NCI-H1930 (cell line): ENCODE data around the gene CRYM.
A peak's percentile ranks its signal among the peaks of the same experiment; 100 is the strongest.
"Not testable (repeated sequence)": the region's sequence is repeated elsewhere in the genome, so short reads cannot be mapped to it uniquely, and the experiment has no call there.

Source experiments
- DNase-seq, 2 experiments: peaks; one replicate each; lab custom pipeline; 2025; lab: John Stamatoyannopoulos, UW

CRYM gene

DNA sequence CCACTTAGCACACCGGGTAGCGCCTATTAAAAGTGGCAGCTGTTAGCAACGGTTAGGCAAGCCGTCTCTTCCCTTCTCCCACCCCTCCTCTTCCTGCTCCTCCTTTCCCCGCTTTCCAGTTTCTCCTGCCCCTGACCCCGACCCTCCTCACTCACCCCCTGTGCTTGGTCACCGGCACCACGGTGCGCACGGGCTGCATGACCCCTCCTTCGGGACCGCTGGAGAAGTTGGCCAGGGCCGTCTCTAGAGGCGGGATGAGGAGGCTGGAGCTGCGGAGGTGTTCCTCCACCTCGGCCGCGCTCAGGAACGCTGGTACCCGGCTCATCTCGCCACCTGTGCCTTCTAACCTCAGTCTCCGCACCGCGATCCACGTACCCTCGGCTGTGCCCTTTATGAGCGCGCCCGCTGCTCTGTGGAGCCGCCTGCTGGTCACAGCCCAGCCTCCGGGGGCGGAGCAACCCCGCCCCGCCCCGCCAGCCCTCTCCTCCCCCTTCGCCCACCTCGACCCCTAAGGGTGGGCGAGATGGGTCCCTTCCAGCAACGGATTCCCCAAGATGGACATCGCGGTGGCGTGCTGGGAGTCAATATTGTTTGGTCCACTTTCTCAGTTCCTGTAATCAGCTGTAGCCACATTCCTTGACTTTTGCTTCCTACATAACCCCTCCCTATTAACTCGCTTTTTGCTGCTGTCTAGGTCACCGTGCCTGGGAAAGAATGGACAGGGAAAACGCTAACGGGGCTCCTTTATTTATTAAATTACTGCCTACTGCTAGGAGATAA lies at the start of gene CRYM:
Gene CRYM, minus strand, starts transcription at position 364 of the 780 bp plus-strand sequence. Its CDS starts 39 bp downstream, at position 325.
- DNase-seq: peak; percentile 59 to 75

- no peak for DNase-seq
Measured at GRCh38 chr16:21327046-21327445, 49.0 kb upstream of the CRYM start.

- no peak for DNase-seq
Measured at GRCh38 chr16:21326459-21326858, 48.4 kb upstream of the CRYM start.

- DNase-seq: no peak
Measured at GRCh38 chr16:21324267-21324666, 46.2 kb upstream of the CRYM start.

DNA sequence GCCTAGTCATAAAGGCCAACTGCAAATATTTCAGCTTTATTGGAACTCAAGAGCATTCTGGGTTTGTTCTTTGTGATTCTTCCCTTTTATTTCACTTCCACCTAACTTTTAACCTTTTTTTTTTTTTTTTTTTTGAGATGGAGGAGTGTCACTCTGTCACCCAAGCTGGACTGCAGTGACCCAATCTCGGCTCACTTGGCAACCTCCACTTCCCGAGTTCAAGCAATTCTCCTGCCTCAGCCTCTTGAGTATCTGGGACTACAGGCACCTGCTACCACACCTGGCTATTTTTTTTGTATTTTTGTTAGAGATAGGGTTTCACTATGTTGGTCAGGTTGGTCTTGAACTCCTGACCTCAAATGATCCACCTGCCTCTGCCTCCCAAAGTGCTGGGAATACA lies 44.2 kb upstream of the CRYM start:
- DNase-seq: not testable (repeated sequence)

GRCh38 chr16:21321736-21322135 lies 43.6 kb upstream of the CRYM start:
- DNase-seq: no peak

- no peak for DNase-seq
Measured at GRCh38 chr16:21314339-21314738, 36.2 kb upstream of the CRYM start.

DNA sequence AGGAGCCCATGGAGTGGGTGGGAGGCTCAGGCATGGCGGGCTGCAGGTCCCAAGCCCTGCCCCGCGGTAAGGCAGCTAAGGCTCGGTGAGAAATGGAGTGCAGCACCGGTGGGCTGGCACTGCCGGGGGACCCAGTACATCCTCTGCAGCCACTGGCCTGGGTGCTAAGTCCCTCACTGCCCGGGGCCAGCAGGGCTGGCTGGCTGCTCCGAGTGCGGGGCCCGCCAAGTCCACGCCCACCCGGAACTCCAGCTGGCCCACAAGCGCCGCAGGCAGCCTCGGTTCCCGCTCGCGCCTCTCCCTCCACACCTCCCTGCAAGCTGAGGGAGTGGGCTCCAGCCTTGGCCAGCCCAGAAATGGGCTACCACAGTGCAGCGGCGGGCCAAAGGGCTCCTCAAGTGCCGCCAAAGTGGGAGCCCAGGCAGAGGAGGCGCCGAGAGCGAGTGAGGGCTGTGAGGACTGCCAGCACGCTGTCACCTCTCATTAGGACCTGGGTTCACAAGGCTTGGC lies 34.8 kb upstream of the CRYM start:
- DNase-seq: not testable (repeated sequence)

DNA sequence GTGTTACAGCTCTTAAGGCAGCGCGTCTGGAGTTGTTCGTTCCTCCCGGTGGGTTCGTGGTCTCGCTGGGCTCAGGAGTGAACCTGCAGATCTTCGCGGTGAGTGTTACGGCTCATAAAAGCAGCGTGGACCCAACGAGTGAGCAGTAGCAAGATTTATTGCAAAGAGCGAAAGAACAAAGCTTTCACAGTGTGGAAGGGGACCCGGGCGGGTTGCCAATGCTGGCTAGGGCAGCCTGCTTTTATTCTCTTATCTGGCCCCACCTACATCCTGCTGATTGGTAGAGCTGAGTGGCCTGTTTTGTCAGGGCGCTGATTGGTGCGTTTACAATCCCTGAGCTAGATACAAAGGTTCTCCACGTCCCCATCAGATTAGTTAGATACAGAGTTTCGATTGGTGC lies 34.0 kb upstream of the CRYM start:
- not testable (repeated sequence) for DNase-seq

DNA sequence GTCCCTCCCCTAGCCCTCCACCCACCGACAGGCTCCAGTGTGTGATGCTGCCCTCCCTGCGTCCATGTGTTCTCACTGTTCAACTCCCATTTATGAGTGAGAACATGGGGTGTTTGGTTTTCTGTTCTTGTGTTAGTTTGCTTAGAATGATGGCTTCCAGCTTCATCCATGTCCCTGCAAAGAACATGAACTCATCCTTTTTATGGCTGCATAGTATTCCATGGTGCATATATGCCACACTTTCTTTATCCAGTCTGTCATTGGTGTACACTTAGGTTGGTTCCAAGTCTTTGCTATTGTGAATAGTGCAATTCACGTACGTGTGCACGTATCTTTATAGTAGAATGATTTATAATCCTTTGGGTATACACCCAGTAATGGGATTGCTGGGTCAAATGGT lies 28.6 kb upstream of the CRYM start:
- not testable (repeated sequence) for DNase-seq

- no peak for DNase-seq
Measured at GRCh38 chr16:21302898-21303528, 24.9 kb upstream of the CRYM start.

- DNase-seq: no peak
Measured at GRCh38 chr16:21302454-21302853, 24.4 kb upstream of the CRYM start.

- DNase-seq: no peak
Measured at GRCh38 chr16:21301895-21302291, 23.8 kb upstream of the CRYM start.

GRCh38 chr16:21301168-21301894 lies 23.2 kb upstream of the CRYM start:
- DNase-seq: peak; percentile 58 to 61

GRCh38 chr16:21300309-21301167 lies 22.4 kb upstream of the CRYM start:
- DNase-seq: peak; percentile 88 to 91

DNA sequence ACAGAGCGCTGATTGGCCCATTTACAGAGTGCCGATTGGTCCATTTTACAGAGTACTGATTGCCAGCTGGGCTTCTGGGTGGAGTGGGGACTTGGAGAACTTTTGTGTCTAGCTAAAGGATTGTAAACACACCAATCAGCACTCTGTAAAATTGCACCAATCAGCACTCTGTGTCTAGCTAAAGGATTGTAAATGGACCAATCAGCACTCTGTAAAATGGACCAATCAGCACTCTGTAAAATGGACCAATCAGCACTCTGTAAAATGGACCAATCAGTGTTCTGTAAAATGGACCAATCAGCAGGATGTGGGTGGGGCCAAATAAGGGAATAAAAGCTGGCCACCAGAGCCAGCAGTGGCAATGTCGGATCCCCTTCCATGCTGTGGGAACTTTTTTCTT lies 11.7 kb upstream of the CRYM start:
- DNase-seq: not testable (repeated sequence)

GRCh38 chr16:21285314-21285713 lies 7.2 kb upstream of the CRYM start:
- DNase-seq: no peak

DNA sequence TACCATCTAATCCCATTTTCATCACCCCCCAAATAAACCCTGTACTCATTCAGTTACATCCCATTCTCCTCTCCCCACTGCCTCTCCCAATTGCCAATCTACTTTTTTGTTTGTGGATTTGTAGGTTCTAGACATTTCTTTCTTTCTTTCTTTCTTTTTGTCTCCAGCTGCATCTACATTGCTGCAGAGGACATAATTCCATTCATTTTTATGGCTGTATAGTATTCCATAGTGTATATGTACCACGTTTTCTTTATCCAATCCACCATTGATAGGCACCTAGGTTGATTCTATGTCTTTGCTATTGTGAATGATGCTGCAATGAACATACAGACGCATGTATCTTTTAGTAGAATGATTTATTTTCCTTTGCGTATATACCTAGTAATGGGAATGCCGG lies 6.3 kb upstream of the CRYM start:
- DNase-seq: no peak

GRCh38 chr16:21283521-21284289 lies 5.6 kb upstream of the CRYM start:
- peak; percentile 38 to 72 for DNase-seq

- no peak for DNase-seq
Measured at GRCh38 chr16:21281698-21282389, 3.8 kb upstream of the CRYM start.
